ENCODE measurements around the gene FOXJ2.

DNA sequence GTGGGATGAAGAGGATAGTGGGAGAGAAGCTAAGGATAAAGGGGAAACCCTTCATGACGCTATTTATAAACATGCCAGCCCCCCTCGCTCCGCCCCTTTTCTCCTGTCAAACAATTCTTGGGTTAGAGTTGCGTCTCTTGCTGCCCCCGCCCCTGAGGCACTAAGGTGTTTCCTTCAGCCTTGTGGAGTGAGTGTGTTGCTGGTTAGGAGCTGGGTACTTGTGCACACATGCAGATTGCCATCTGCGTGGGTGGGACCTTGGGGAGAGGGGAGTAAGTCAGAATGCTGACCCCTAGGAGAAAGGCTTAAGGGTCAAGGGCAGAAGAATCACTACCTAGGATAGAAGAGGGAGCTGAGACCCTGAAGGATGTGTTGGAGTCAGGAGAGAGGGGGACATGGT is 5.4 kb downstream of the FOXJ2 start:
- TF ChIP-seq POLR2AphosphoS5 (IDR thresholded peaks at IDR 0.05), result no peak
- no peak for TF ChIP-seq POLR2A (IDR thresholded peaks at IDR 0.05)

Data from transverse colon (tissue), 3 donors.